ENCODE data around the gene SNX25.
A peak's percentile ranks its signal among the peaks of the same experiment; 100 is the strongest.
"Not testable (repeated sequence)": the region's sequence is repeated elsewhere in the genome, so short reads cannot be mapped to it uniquely, and the experiment has no call there.

The SNX25 gene

DNA sequence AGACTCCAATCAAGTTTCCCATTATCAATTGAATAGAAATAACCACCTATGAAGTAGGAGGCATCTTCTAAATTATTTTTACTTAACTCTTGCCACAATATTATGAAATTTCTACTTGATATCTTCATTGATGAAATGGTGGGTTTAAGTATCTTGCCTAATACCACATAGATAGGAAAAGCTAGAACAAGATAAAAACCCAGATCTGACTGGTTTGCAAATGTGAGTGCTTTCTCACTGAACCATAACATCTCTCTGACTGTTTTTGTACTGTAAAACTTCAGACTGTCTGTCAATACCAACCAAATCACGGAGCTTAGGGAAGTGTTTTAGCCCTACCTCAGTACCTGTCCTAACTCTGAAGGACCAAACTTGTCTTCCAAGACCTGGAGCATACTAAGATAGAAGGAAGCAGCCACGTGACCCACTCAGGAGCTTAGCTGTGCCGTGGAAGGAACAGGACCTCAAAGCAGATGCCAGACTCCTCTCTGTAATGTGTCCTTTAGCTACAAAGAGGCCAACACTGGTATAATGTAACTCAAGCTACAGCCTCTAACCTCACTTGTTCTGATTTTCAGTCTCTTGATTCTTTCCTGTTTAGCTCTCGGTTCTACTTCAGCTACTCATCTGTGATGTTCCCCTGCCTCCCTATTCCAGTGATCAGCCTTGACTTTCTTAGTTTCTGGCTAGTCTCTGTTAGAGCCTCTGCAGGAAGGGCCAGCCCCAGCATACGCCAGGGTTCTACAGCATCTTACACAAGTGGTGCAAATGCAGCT is 101.9 kb downstream of the SNX25 start:
- no peak overlapping the region for H3K4me3 ChIP-seq
- no peak for TF ChIP-seq Cebpa-rat (IDR thresholded peaks at IDR 0.05)
- H3K27me3 ChIP-seq = no peaks in the 10 kb centered on the region
- H3K9me3 ChIP-seq = no peaks in the 10 kb centered on the region
- no peaks in the 10 kb centered on the region for H4K20me1 ChIP-seq
- H3K9ac ChIP-seq = no peak overlapping the region
- no peak overlapping the region for H3K27ac ChIP-seq
- peak overlapping the region; percentile 67 for H3K4me2 ChIP-seq
- peaks cover 31% of the 10 kb centered on the region for H3K4me1 ChIP-seq
- peaks cover 76% of the 10 kb centered on the region for H3K36me3 ChIP-seq

DNA sequence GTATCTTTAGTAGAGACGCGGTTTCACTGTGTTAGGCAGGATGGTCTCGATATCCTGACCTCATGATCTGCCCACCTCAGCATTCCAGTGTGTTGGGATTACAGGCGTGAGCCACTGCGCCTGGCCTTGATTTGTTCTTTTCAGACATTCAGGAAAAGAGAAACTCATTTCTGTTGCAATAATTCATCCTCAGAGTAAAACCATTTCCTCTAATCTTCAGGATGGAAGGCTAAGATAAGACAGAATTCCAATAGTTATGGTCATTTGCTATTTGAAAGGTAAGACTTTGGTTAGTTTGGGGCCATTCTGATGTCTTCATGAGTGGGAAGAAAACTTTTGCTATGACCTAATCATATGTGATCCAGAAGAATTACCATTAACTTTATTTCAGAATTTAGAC is 103.3 kb downstream of the SNX25 start:
- peaks cover 31% of the 10 kb centered on the region for H3K4me1 ChIP-seq
- no peak overlapping the region for H3K4me2 ChIP-seq
- H4K20me1 ChIP-seq = no peaks in the 10 kb centered on the region
- H3K36me3 ChIP-seq = peaks cover 77% of the 10 kb centered on the region
- no peaks in the 10 kb centered on the region for H3K27me3 ChIP-seq
- H3K27ac ChIP-seq = no peak overlapping the region
- H3K9me3 ChIP-seq = no peaks in the 10 kb centered on the region
- H3K4me3 ChIP-seq = no peak overlapping the region
- H3K9ac ChIP-seq = no peak overlapping the region
- no peak for TF ChIP-seq Cebpa-rat (IDR thresholded peaks at IDR 0.05)

- not testable (repeated sequence) for H4K20me1 ChIP-seq, H3K9me3 ChIP-seq, H3K27me3 ChIP-seq, H3K4me1 ChIP-seq, H3K27ac ChIP-seq, H3K9ac ChIP-seq, H3K4me3 ChIP-seq, H3K4me2 ChIP-seq
- H3K36me3 ChIP-seq = peaks cover 64% of the 10 kb centered on the region
Observed at GRCh38 chr4:185317462-185317861, 108.1 kb downstream of the SNX25 start.

- H3K27ac ChIP-seq = no peak overlapping the region
- no peak overlapping the region for H3K4me2 ChIP-seq
- TF ChIP-seq Cebpa-rat (IDR thresholded peaks at IDR 0.05) = no peak
Observed at GRCh38 chr4:185317880-185318279, 108.5 kb downstream of the SNX25 start.

GRCh38 chr4:185318679-185319078 is 109.3 kb downstream of the SNX25 start:
- Histone ChIP-seq H3K4me1 (no peaks in the 10 kb centered on the region), H3K27me3 (no peaks in the 10 kb centered on the region), H3K4me3 (no peak overlapping the region), H3K9ac (no peak overlapping the region), H3K36me3 (peaks cover 57% of the 10 kb centered on the region), H3K9me3 (peaks cover 3% of the 10 kb centered on the region; the same call in 1 of the 2 replicates), H3K4me2 (no peak overlapping the region), H4K20me1 (no peaks in the 10 kb centered on the region), H3K27ac (no peak overlapping the region)
- no peak for TF ChIP-seq Cebpa-rat (IDR thresholded peaks at IDR 0.05)

More at GRCh38 chr4:185317880-185318279, 108.5 kb downstream of the SNX25 start:
- Histone ChIP-seq H4K20me1 (no peaks in the 10 kb centered on the region), H3K9me3 (peaks cover 3% of the 10 kb centered on the region; the same call in 1 of the 2 replicates), H3K4me1 (no peaks in the 10 kb centered on the region), H3K9ac (no peak overlapping the region), H3K27me3 (no peaks in the 10 kb centered on the region), H3K36me3 (peaks cover 60% of the 10 kb centered on the region), H3K4me3 (no peak overlapping the region)

GRCh38 chr4:185322803-185323202 is 113.4 kb downstream of the SNX25 start:
- Histone ChIP-seq H3K4me2 (no peak overlapping the region), H3K27ac (no peak overlapping the region), H3K4me1 (no peaks in the 10 kb centered on the region), H3K4me3 (no peak overlapping the region), H3K9me3 (peaks cover 3% of the 10 kb centered on the region; the same call in 1 of the 2 replicates), H4K20me1 (no peaks in the 10 kb centered on the region), H3K36me3 (peaks cover 38% of the 10 kb centered on the region), H3K9ac (no peak overlapping the region), H3K27me3 (no peaks in the 10 kb centered on the region)
- no peak for TF ChIP-seq Cebpa-rat (IDR thresholded peaks at IDR 0.05)

DNA sequence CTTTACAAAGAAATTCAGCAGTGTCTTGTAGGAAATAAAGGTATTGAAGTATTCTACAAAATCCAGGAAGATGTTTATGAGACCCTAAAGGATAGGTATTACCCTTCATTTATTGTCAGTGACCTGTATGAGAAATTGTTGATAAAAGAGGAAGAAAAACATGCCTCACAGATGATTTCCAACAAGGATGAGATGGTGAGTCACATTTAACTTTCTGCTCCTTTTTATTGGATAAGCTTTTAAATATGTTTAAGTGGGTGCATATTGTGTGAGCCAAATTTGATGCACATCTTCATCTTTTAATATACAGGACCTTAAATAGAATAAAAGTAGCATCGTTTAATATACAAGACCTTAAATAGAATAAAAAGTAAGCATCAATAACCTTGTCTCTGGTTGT is 114.2 kb downstream of the SNX25 start:
- H3K36me3 ChIP-seq = peaks cover 44% of the 10 kb centered on the region
- H3K9me3 ChIP-seq = peaks cover 4% of the 10 kb centered on the region; the same call in 1 of the 2 replicates
- H3K27me3 ChIP-seq = no peaks in the 10 kb centered on the region
- no peak overlapping the region for H3K9ac ChIP-seq
- H3K27ac ChIP-seq = no peak overlapping the region
- no peak overlapping the region for H3K4me2 ChIP-seq
- no peaks in the 10 kb centered on the region for H3K4me1 ChIP-seq
- no peak overlapping the region for H3K4me3 ChIP-seq
- no peaks in the 10 kb centered on the region for H4K20me1 ChIP-seq
- TF ChIP-seq Cebpa-rat (IDR thresholded peaks at IDR 0.05) = no peak

- H3K27me3 ChIP-seq, H3K4me1 ChIP-seq, H3K4me2 ChIP-seq, H3K4me3 ChIP-seq, H3K27ac ChIP-seq, H4K20me1 ChIP-seq, H3K9ac ChIP-seq: not testable (repeated sequence)
- Histone ChIP-seq H3K9me3 (peaks cover 12% of the 10 kb centered on the region), H3K36me3 (peaks cover 52% of the 10 kb centered on the region)
Observed at GRCh38 chr4:185324361-185324760, 115.0 kb downstream of the SNX25 start.

- H4K20me1 ChIP-seq, H3K4me3 ChIP-seq, H3K9ac ChIP-seq, H3K27ac ChIP-seq, H3K4me2 ChIP-seq, H3K27me3 ChIP-seq, H3K4me1 ChIP-seq: not testable (repeated sequence)
- H3K36me3 ChIP-seq = peaks cover 54% of the 10 kb centered on the region
- H3K9me3 ChIP-seq = peaks cover 13% of the 10 kb centered on the region
Observed at GRCh38 chr4:185325721-185326120, 116.3 kb downstream of the SNX25 start.

GRCh38 chr4:185328586-185328985 is 119.2 kb downstream of the SNX25 start:
- no peak for TF ChIP-seq Cebpa-rat (IDR thresholded peaks at IDR 0.05)
- Histone ChIP-seq H3K4me3 (no peak overlapping the region), H3K4me1 (no peaks in the 10 kb centered on the region), H3K4me2 (no peak overlapping the region), H3K27me3 (no peaks in the 10 kb centered on the region), H4K20me1 (no peaks in the 10 kb centered on the region), H3K9me3 (peaks cover 13% of the 10 kb centered on the region), H3K9ac (no peak overlapping the region), H3K27ac (no peak overlapping the region), H3K36me3 (peaks cover 40% of the 10 kb centered on the region)

DNA sequence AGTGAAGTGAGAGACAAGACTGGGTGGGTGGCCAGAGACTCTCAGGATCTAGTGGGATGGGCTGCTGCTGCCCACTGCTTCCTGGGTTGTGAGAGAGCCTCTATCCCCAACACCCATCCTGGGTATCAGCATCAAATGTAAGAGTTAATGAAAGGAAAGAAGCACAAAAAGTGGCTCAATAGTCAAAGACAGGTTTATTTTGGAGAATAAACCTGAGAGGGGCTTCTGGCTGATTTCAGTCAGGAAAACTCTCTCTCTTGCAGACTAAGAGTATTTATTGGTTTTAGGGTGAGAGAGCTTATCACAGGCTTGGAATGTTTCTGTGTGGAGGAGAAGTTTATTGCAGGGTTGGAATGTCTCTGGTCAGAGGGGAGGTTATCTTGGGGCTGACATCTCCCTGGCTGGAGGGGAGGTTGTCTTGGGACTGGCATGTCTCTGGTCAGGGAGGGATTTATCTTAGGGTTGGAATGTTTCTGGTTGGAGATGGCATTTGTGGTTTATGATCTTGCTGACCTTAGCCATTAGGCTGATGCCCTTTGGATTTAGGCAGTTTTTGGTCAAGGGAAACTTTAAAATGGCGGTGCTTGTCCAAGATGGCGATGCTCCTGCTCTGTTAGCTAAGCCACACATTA is 120.6 kb downstream of the SNX25 start:
- Histone ChIP-seq H3K36me3 (peaks cover 31% of the 10 kb centered on the region), H3K9me3 (peaks cover 13% of the 10 kb centered on the region)
- H4K20me1 ChIP-seq, H3K27me3 ChIP-seq, H3K4me1 ChIP-seq, H3K4me3 ChIP-seq, H3K9ac ChIP-seq, H3K27ac ChIP-seq, H3K4me2 ChIP-seq: not testable (repeated sequence)

All from BLaER1 (cell line).